ENCODE data around the gene KIAA1328. TPM values are rescaled to one million over a fixed set of nuclear protein-coding genes. Genes with fewer than 3 reads are reported as not detected.

The KIAA1328 gene
- total and polyA plus RNA-seq, 9 of the 15 experiments (the other 6 are each of a cell fraction or from before 2014, with no cell fraction given), result 4.0 to 8.6 (median 7.4) TPM

- in situ Hi-C loops (cut with MboI), result no loop called here
- H3K4me3 ChIP-seq, result no peak overlapping the region
- no peak for TF ChIP-seq ZNF436 (CRISPR knock-in tag; IDR thresholded peaks at IDR 0.05)
- no peak for TF ChIP-seq ARID2 (IDR thresholded peaks at IDR 0.05)
- TF ChIP-seq NFIX (CRISPR knock-in tag; IDR thresholded peaks at IDR 0.05; ENCODE audit: low read depth), result no peak
- no peak for TF ChIP-seq MYBL2 (IDR thresholded peaks at IDR 0.05; ENCODE audit: low read depth)
- no peak for TF ChIP-seq MYBL2 (CRISPR knock-in tag; IDR thresholded peaks at IDR 0.05; ENCODE audit: borderline replicate concordance)
- H3K4me1 ChIP-seq (replicated peaks in 1 of 2; ENCODE audit: control insufficient read depth in 2 of 2, insufficient read depth in 2 of 2, low read length in 2 of 2), result no peaks in the 10 kb centered on the region
- H3K27me3 ChIP-seq (ENCODE audit: control insufficient read depth in 2 of 2, insufficient read depth in 2 of 2, low read length in 2 of 2), result no peaks in the 10 kb centered on the region
- no TSS peak for BruUV-seq (replicated peaks)
- CTCF ChIA-PET (ENCODE audit: low intra/inter-chr PET ratio), result no interaction called here
- intact Hi-C loops (cut with micrococcal nuclease), result no loop called here
- POLR2A ChIA-PET, result no interaction called here
- no peaks in the 10 kb centered on the region for H4K20me1 ChIP-seq (replicated peaks; ENCODE audit: control insufficient read depth, insufficient read depth, low read length)
- H3K4me2 ChIP-seq (ENCODE audit: insufficient read depth, low read length), result no peak overlapping the region
- no peaks in the 10 kb centered on the region for H3K79me2 ChIP-seq (ENCODE audit: control insufficient read depth, insufficient read depth, low read length)
- H3K9ac ChIP-seq (ENCODE audit: insufficient read depth in 1 of 2, low read depth in 2 of 2, low read length in 2 of 2), result no peak overlapping the region
- FAIRE-seq (no peak), DNase-seq (ENCODE audit: extremely low read depth in 1 of 4, low spot score in 3 of 4) (no peak), ATAC-seq (no peak)
- 0% methylated on average over 2 of the region's 2 CpGs for WGBS (ENCODE audit: insufficient coverage, low coverage, missing lambda C conversion rate)
- no peak overlapping the region for H2AFZ ChIP-seq (ENCODE audit: low read depth, low read length)
- no peak overlapping the region for H3K27ac ChIP-seq (ENCODE audit: extremely low read depth, low read depth, low read length)
- no peaks in the 10 kb centered on the region for H3K9me1 ChIP-seq (ENCODE audit: control insufficient read depth, insufficient read depth, low read length)
- H3K9me3 ChIP-seq (replicated peaks; ENCODE audit: control insufficient read depth, insufficient read depth, low read depth, low read length), result no peaks in the 10 kb centered on the region
- no peaks in the 10 kb centered on the region for H3K36me3 ChIP-seq (ENCODE audit: control insufficient read depth, insufficient read depth, low read length)
Measured at GRCh38 chr18:37235583-37235982, 406.7 kb downstream of the KIAA1328 start.

DNA sequence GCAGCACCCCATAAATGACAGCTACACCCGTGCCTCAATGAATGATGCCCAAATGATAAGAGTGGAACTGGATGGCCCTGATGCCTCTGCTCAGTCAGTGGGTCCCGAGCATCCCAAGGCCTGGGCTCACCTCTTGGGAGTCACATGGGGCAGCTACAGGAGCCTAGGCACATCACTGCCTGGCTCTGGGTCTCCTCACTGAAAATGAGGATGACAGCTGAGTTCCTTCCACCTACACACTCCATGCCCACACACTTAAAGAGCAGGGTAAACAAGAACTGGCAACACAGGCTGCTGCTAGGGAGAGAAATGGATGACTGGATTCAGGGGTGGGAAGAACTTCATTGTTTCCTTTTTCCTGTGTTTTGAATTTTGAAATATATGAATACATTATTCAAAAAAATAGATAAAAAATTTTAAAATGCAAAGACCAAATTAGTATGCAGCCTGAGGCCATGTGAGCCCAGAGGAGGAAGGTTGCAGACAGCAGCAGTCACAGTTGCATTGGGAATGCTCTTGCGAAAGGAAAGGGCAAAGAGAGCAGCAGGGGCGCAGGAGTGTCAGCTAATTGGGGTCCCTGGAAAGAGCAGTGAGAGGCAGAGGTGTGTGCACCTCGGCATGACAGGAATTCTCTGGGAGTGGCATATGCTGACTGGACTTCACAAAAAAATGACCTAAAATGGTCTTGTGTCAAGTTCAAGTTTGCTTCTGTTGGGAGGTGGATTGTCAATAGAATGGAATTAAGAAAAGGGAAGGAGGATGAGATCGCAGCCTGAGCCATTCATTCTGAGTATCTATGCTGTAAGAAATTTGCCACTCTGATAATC is 409.6 kb downstream of the KIAA1328 start:
- H3K27ac ChIP-seq (ENCODE audit: extremely low read depth, low read depth, low read length), result no peak overlapping the region
- CTCF ChIA-PET (ENCODE audit: low intra/inter-chr PET ratio), result no interaction called here
- no peaks in the 10 kb centered on the region for H3K9me1 ChIP-seq (ENCODE audit: control insufficient read depth, insufficient read depth, low read length)
- H3K27me3 ChIP-seq (ENCODE audit: control insufficient read depth in 2 of 2, insufficient read depth in 2 of 2, low read length in 2 of 2), result peaks cover 2 to 16% of the 10 kb centered on the region in 2 experiments; a peak in 1 of 5 replicates
- H3K4me3 ChIP-seq, result no peak overlapping the region
- H3K79me2 ChIP-seq (ENCODE audit: control insufficient read depth, insufficient read depth, low read length), result no peaks in the 10 kb centered on the region
- H3K36me3 ChIP-seq (ENCODE audit: control insufficient read depth, insufficient read depth, low read length), result no peaks in the 10 kb centered on the region
- FAIRE-seq (no peak), DNase-seq (ENCODE audit: extremely low read depth in 1 of 4, low spot score in 3 of 4) (no peak), ATAC-seq (no peak)
- WGBS (ENCODE audit: insufficient coverage, low coverage, missing lambda C conversion rate), result 1% methylated on average over 6 of the region's 6 CpGs
- intact Hi-C loops (cut with micrococcal nuclease) (no loop called here), in situ Hi-C loops (cut with MboI) (no loop called here)
- no peak overlapping the region for H2AFZ ChIP-seq (ENCODE audit: low read depth, low read length)
- H3K4me2 ChIP-seq (ENCODE audit: insufficient read depth, low read length), result no peak overlapping the region
- H3K4me1 ChIP-seq (replicated peaks in 1 of 2; ENCODE audit: control insufficient read depth in 2 of 2, insufficient read depth in 2 of 2, low read length in 2 of 2), result no peaks in the 10 kb centered on the region
- TF ChIP-seq E2F1 (CRISPR knock-in tag; IDR thresholded peaks at IDR 0.05) (no peak), BRF1 (IDR thresholded peaks at IDR 0.05; ENCODE audit: borderline replicate concordance, extremely low read depth, insufficient read length) (no peak), POLR2H (tag; IDR thresholded peaks at IDR 0.05; ENCODE audit: low read depth) (no peak), ZNF583 (CRISPR knock-in tag; IDR thresholded peaks at IDR 0.05) (no peak), ZNF197 (CRISPR knock-in tag; IDR thresholded peaks at IDR 0.05; ENCODE audit: low read depth) (no peak), ZNF77 (CRISPR knock-in tag; IDR thresholded peaks at IDR 0.05) (no peak), MBD2 (IDR thresholded peaks at IDR 0.05; ENCODE audit: borderline replicate concordance, low read depth) (no peak)
- BruUV-seq (replicated peaks), result no TSS peak
- POLR2A ChIA-PET, result no interaction called here
- no peaks in the 10 kb centered on the region for H3K9me3 ChIP-seq (replicated peaks; ENCODE audit: control insufficient read depth, insufficient read depth, low read depth, low read length)
- H3K9ac ChIP-seq (ENCODE audit: insufficient read depth in 1 of 2, low read depth in 2 of 2, low read length in 2 of 2), result no peak overlapping the region
- H4K20me1 ChIP-seq (replicated peaks; ENCODE audit: control insufficient read depth, insufficient read depth, low read length), result no peaks in the 10 kb centered on the region

Measured in K562 (cell line).